ENCODE data around the gene URB1.

DNA sequence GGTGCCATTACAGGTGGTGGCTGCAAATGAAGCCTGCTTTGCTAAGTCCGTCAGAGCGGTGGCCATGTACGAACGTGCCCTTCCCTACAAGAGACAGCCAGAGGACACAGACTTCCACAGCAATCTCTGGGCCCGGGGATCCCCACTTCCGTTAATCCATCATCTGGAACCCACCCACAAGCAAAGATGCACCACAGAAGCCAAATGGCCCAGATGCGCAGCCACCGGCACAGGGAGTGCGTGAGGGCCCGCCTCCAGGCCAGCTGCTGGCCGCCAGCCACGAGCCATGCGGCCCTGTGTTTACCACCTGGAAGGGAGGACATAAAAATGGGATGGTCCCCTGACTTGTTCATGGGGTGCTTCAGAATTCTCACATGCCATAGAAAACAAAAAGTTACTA, 72.1 kb downstream of the URB1 start:
- TF ChIP-seq, protein P1, sequence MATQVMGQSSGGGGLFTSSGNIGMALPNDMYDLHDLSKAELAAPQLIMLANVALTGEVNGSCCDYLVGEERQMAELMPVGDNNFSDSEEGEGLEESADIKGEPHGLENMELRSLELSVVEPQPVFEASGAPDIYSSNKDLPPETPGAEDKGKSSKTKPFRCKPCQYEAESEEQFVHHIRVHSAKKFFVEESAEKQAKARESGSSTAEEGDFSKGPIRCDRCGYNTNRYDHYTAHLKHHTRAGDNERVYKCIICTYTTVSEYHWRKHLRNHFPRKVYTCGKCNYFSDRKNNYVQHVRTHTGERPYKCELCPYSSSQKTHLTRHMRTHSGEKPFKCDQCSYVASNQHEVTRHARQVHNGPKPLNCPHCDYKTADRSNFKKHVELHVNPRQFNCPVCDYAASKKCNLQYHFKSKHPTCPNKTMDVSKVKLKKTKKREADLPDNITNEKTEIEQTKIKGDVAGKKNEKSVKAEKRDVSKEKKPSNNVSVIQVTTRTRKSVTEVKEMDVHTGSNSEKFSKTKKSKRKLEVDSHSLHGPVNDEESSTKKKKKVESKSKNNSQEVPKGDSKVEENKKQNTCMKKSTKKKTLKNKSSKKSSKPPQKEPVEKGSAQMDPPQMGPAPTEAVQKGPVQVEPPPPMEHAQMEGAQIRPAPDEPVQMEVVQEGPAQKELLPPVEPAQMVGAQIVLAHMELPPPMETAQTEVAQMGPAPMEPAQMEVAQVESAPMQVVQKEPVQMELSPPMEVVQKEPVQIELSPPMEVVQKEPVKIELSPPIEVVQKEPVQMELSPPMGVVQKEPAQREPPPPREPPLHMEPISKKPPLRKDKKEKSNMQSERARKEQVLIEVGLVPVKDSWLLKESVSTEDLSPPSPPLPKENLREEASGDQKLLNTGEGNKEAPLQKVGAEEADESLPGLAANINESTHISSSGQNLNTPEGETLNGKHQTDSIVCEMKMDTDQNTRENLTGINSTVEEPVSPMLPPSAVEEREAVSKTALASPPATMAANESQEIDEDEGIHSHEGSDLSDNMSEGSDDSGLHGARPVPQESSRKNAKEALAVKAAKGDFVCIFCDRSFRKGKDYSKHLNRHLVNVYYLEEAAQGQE (IDR thresholded peaks at IDR 0.05; ENCODE audit: insufficient read depth in 1 of 2, low read depth in 2 of 2, low read length in 1 of 2), result no peak
- TF ChIP-seq, protein P2, sequence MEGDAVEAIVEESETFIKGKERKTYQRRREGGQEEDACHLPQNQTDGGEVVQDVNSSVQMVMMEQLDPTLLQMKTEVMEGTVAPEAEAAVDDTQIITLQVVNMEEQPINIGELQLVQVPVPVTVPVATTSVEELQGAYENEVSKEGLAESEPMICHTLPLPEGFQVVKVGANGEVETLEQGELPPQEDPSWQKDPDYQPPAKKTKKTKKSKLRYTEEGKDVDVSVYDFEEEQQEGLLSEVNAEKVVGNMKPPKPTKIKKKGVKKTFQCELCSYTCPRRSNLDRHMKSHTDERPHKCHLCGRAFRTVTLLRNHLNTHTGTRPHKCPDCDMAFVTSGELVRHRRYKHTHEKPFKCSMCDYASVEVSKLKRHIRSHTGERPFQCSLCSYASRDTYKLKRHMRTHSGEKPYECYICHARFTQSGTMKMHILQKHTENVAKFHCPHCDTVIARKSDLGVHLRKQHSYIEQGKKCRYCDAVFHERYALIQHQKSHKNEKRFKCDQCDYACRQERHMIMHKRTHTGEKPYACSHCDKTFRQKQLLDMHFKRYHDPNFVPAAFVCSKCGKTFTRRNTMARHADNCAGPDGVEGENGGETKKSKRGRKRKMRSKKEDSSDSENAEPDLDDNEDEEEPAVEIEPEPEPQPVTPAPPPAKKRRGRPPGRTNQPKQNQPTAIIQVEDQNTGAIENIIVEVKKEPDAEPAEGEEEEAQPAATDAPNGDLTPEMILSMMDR (IDR thresholded peaks at IDR 0.05), result no peak
- TF ChIP-seq POLR2AphosphoS5 (IDR thresholded peaks at IDR 0.05; ENCODE audit: low read depth, low read length), result no peak
- no peak for TF ChIP-seq TCF7L2 (IDR thresholded peaks at IDR 0.05; ENCODE audit: low read depth, low read length)
